ENCODE data around the gene DMGDH. TPM values are rescaled to one million over a fixed set of nuclear protein-coding genes. Genes with fewer than 3 reads are reported as not detected.

The DMGDH gene
- total and polyA plus RNA-seq, 10 of the 15 experiments (the other 5 are each of a cell fraction or from before 2014, with no cell fraction given), result 0.22 to 1.5 (median 0.44) TPM; not detected in 3

Other genes with a start within 250 kb of the DMGDH start
- gene ARSB, start 84.4 kb downstream of the DMGDH start, total RNA-seq (2014; rRNA removed), result 6.0 and 6.2 TPM in 2 replicates
- gene ARSB, start 84.4 kb downstream of the DMGDH start, total RNA-seq (2014; rRNA removed; fragmentation: Illumina TruSeq; extraction: Trizol), result 6.2 and 6.5 TPM in 2 replicates
- 6.8 and 8.2 TPM in 2 replicates for gene ARSB, start 84.4 kb downstream of the DMGDH start, total RNA-seq (2021)
- gene ARSB, start 84.4 kb downstream of the DMGDH start, polyA plus RNA-seq (2011; rRNA removed), result 5.3 and 8.2 TPM in 2 replicates
- gene ARSB, start 84.4 kb downstream of the DMGDH start, polyA plus RNA-seq (2014; fragmentation: Illumina TruSeq; extraction: Trizol), result 5.4 and 7.4 TPM in 2 replicates
- 1 to 10 TPM; 1.2 to 1.9 TPM for gene ARSB, start 84.4 kb downstream of the DMGDH start, polyA plus RNA-seq (2014; fragmentation: Nextera tagmentation; extraction: Ambion mirVana)
- 5.1 and 5.2 TPM in 2 replicates for gene ARSB, start 84.4 kb downstream of the DMGDH start, polyA plus RNA-seq (2014; rRNA removed)
- gene ARSB, start 84.4 kb downstream of the DMGDH start, polyA plus RNA-seq (2016; fragmentation: Nextera tagmentation; extraction: Ambion mirVana), result 1 to 10 TPM; 6.0 to 6.3 TPM
- not detected in 2 replicates for gene BHMT2, start 93 bp upstream of the DMGDH start, total RNA-seq (2014; rRNA removed)
- not detected in 2 replicates for gene BHMT2, start 93 bp upstream of the DMGDH start, total RNA-seq (2014; rRNA removed; fragmentation: Illumina TruSeq; extraction: Trizol)
- gene BHMT2, start 93 bp upstream of the DMGDH start, total RNA-seq (2021), result not detected in 2 replicates
- not detected in 2 replicates for gene BHMT2, start 93 bp upstream of the DMGDH start, polyA plus RNA-seq (2011; rRNA removed)
- gene BHMT2, start 93 bp upstream of the DMGDH start, polyA plus RNA-seq (2014; fragmentation: Illumina TruSeq; extraction: Trizol), result not detected in 2 replicates
- gene BHMT2, start 93 bp upstream of the DMGDH start, polyA plus RNA-seq (2014; fragmentation: Nextera tagmentation; extraction: Ambion mirVana), result not detected
- not detected in 2 replicates for gene BHMT2, start 93 bp upstream of the DMGDH start, polyA plus RNA-seq (2014; rRNA removed)
- gene BHMT2, start 93 bp upstream of the DMGDH start, polyA plus RNA-seq (2016; fragmentation: Nextera tagmentation; extraction: Ambion mirVana), result not detected
- not detected in 2 replicates for gene BHMT, start 42.1 kb upstream of the DMGDH start, total RNA-seq (2014; rRNA removed)
- not detected in 2 replicates for gene BHMT, start 42.1 kb upstream of the DMGDH start, total RNA-seq (2014; rRNA removed; fragmentation: Illumina TruSeq; extraction: Trizol)
- 0.29 and 0.44 TPM in 2 replicates for gene BHMT, start 42.1 kb upstream of the DMGDH start, total RNA-seq (2021)
- not detected in 2 replicates for gene BHMT, start 42.1 kb upstream of the DMGDH start, polyA plus RNA-seq (2011; rRNA removed)
- not detected in 2 replicates for gene BHMT, start 42.1 kb upstream of the DMGDH start, polyA plus RNA-seq (2014; fragmentation: Illumina TruSeq; extraction: Trizol)
- not detected for gene BHMT, start 42.1 kb upstream of the DMGDH start, polyA plus RNA-seq (2014; fragmentation: Nextera tagmentation; extraction: Ambion mirVana)
- not detected in 2 replicates for gene BHMT, start 42.1 kb upstream of the DMGDH start, polyA plus RNA-seq (2014; rRNA removed)
- not detected for gene BHMT, start 42.1 kb upstream of the DMGDH start, polyA plus RNA-seq (2016; fragmentation: Nextera tagmentation; extraction: Ambion mirVana)
- gene JMY, start 166.5 kb upstream of the DMGDH start, total RNA-seq (2014; rRNA removed), result 3.4 and 3.9 TPM in 2 replicates
- gene JMY, start 166.5 kb upstream of the DMGDH start, total RNA-seq (2014; rRNA removed; fragmentation: Illumina TruSeq; extraction: Trizol), result 3.5 and 3.7 TPM in 2 replicates
- 3.6 and 4.1 TPM in 2 replicates for gene JMY, start 166.5 kb upstream of the DMGDH start, total RNA-seq (2021)
- gene JMY, start 166.5 kb upstream of the DMGDH start, polyA plus RNA-seq (2011; rRNA removed), result 4.8 and 7.4 TPM in 2 replicates
- 2.7 and 6.0 TPM in 2 replicates for gene JMY, start 166.5 kb upstream of the DMGDH start, polyA plus RNA-seq (2014; fragmentation: Illumina TruSeq; extraction: Trizol)
- gene JMY, start 166.5 kb upstream of the DMGDH start, polyA plus RNA-seq (2014; fragmentation: Nextera tagmentation; extraction: Ambion mirVana), result under 1 TPM; 0.63 to 0.80 TPM
- gene JMY, start 166.5 kb upstream of the DMGDH start, polyA plus RNA-seq (2014; rRNA removed), result 1.8 and 2.0 TPM in 2 replicates
- gene JMY, start 166.5 kb upstream of the DMGDH start, polyA plus RNA-seq (2016; fragmentation: Nextera tagmentation; extraction: Ambion mirVana), result 1 to 10 TPM; 1.2 to 1.5 TPM

Measured in GM12878 (cell line).